ENCODE data around the gene GRIN1.

The GRIN1 gene

DNA sequence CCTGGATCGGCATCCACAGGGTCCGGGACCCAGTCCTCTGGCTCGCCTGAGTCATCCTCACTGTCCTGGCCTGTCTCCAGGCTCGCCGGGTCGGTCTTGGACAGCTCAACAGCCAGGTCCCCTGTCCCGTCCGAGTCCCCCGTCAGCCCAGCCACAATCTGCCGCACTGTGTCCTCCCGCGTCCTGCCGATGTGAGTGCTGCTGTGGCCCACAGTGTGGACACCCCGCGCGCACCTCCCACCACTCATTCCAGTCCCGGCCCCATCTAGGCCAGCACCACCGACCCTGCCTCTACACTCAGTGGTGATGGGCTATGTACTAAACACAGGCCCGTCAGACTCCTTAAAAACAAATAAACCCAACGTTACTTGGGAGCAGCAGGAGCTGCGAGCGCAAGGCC lies 42.7 kb downstream of the GRIN1 start:
- peaks cover 3 to 4% of the 10 kb centered on the region in 2 experiments for H3K4me1 ChIP-seq (ENCODE audit: control insufficient read depth in 1 of 2, insufficient read depth in 1 of 2, low read depth in 1 of 2, low read length in 1 of 2)
- no peak overlapping the region for H3K4me3 ChIP-seq (ENCODE audit: low read depth in 1 of 2, low read length in 1 of 2)
- H3K27me3 ChIP-seq, result no peaks in the 10 kb centered on the region
- peaks cover 100% of the 10 kb centered on the region for H3K36me3 ChIP-seq
- H3K9me3 ChIP-seq, result no peaks in the 10 kb centered on the region
- TF ChIP-seq, protein P1, sequence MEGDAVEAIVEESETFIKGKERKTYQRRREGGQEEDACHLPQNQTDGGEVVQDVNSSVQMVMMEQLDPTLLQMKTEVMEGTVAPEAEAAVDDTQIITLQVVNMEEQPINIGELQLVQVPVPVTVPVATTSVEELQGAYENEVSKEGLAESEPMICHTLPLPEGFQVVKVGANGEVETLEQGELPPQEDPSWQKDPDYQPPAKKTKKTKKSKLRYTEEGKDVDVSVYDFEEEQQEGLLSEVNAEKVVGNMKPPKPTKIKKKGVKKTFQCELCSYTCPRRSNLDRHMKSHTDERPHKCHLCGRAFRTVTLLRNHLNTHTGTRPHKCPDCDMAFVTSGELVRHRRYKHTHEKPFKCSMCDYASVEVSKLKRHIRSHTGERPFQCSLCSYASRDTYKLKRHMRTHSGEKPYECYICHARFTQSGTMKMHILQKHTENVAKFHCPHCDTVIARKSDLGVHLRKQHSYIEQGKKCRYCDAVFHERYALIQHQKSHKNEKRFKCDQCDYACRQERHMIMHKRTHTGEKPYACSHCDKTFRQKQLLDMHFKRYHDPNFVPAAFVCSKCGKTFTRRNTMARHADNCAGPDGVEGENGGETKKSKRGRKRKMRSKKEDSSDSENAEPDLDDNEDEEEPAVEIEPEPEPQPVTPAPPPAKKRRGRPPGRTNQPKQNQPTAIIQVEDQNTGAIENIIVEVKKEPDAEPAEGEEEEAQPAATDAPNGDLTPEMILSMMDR (IDR thresholded peaks at IDR 0.05), result no peak
- no peak overlapping the region for H3K27ac ChIP-seq

GRCh38 chr9:137182836-137183235 lies 43.9 kb downstream of the GRIN1 start:
- Histone ChIP-seq H3K4me3 (ENCODE audit: low read depth in 1 of 2, low read length in 1 of 2) (no peak overlapping the region), H3K27me3 (no peaks in the 10 kb centered on the region), H3K4me1 (ENCODE audit: control insufficient read depth in 1 of 2, insufficient read depth in 1 of 2, low read depth in 1 of 2, low read length in 1 of 2) (peaks cover 13 to 15% of the 10 kb centered on the region in 2 experiments), H3K36me3 (peaks cover 96% of the 10 kb centered on the region), H3K27ac (no peak overlapping the region), H3K9me3 (no peaks in the 10 kb centered on the region)
- TF ChIP-seq, protein P1 (IDR thresholded peaks at IDR 0.05), result no peak

DNA sequence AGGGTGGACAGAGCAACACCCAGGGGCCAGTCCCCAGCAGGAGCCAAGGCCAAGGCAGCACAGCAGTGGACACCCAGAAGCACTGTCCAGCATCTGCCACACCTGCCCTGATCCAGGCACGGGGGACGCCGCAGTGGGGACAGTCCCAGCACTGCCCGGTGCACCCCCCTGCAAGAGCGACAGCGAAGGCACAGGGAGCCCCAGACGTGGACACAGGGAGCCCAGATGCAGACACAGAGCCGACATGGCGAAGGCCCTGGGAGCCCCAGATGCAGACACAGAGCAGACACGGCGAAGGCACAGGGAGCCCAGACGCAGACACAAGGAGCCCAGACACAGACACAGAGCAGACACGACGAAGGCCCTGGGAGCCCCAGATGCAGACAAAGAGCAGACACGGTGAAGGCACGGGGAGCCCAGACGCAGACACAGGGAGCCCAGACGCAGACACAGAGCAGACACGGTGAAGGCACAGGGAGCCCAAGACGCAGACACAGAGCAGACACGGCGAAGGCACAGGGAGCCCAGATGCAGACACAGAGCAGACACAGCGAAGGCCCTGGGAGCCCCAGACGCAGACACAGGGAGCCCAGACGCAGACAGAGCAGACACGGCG lies 45.1 kb downstream of the GRIN1 start:
- Histone ChIP-seq H3K4me3 (ENCODE audit: low read depth in 1 of 2, low read length in 1 of 2) (no peak overlapping the region), H3K36me3 (peaks cover 83% of the 10 kb centered on the region)

DNA sequence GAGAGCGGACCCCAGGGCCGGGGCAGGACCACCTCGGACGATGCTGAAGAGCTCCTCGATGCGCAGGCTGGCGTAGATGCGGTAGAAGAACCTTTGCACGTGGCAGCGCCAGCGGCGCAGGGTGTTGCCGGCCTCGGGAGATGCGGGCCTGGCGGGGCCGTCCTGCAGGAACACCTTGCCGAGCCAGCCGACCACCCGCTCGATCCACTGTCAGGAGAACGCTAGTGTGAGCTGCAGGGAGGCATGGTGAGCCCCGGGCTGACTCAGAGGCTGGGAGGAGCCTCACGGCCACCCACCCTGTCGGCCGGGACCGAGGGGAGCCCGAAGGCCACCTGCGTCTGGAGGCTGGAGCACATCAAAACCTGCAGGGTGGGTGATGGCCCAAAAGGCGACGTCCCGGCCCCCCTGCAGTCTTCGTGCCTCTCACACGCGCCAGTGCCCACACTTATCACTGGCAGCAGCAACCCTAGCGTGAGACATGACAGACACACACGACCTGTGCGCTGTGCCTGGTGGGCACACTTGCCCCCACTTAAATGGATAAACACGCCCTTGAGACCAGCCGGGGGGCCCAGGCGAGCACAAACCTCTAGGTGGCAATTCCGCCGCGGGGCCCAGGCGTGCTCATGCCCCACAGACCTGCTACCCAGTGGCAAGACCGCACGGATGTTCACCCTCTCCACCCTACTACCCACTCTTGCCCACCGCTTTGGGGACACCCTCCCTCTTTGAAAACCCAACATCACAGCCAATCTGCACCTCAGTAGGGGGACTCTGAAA lies 46.1 kb downstream of the GRIN1 start:
- no peaks in the 10 kb centered on the region for H3K27me3 ChIP-seq
- peaks cover 77% of the 10 kb centered on the region for H3K36me3 ChIP-seq
- H3K27ac ChIP-seq, result no peak overlapping the region
- no peaks in the 10 kb centered on the region for H3K9me3 ChIP-seq
- H3K4me3 ChIP-seq (ENCODE audit: low read depth in 1 of 2, low read length in 1 of 2), result no peak overlapping the region
- peaks cover 30 to 32% of the 10 kb centered on the region in 2 experiments for H3K4me1 ChIP-seq (ENCODE audit: control insufficient read depth in 1 of 2, insufficient read depth in 1 of 2, low read depth in 1 of 2, low read length in 1 of 2)
- TF ChIP-seq, protein P1 (IDR thresholded peaks at IDR 0.05), result no peak

More for the DNA sequence above, 45.1 kb downstream of the GRIN1 start:
- TF ChIP-seq, protein P1 (IDR thresholded peaks at IDR 0.05), result no peak
- Histone ChIP-seq H3K4me1 (ENCODE audit: control insufficient read depth in 1 of 2, insufficient read depth in 1 of 2, low read depth in 1 of 2, low read length in 1 of 2) (peaks cover 21 to 22% of the 10 kb centered on the region in 2 experiments), H3K9me3 (no peaks in the 10 kb centered on the region), H3K27ac (no peak overlapping the region), H3K27me3 (no peaks in the 10 kb centered on the region)

DNA sequence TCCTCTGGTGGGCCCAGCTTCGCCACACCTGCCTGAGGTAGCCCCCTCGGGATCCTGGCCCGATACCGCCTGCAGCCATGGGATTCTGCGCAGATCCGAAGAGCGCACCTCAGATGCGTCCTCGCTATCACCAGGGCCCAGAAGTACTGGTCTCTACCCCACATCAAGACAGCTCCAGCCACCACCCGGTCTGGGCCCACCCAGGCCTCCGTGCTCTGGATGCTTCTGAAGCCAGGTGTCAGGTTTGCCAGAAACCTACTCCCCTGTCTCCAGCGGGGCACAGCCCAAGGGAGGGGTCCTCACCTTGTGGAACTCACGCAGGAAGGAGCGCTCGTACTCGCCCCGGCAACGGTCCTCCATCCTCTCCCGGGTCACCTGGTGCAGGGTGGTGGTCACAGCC lies 47.0 kb downstream of the GRIN1 start:
- H3K36me3 ChIP-seq, result peaks cover 77% of the 10 kb centered on the region

More for the DNA sequence above, 47.0 kb downstream of the GRIN1 start:
- peaks cover 34% of the 10 kb centered on the region in 2 experiments for H3K4me1 ChIP-seq (ENCODE audit: control insufficient read depth in 1 of 2, insufficient read depth in 1 of 2, low read depth in 1 of 2, low read length in 1 of 2)
- H3K27me3 ChIP-seq, result no peaks in the 10 kb centered on the region
- H3K9me3 ChIP-seq, result no peaks in the 10 kb centered on the region
- TF ChIP-seq, protein P1 (IDR thresholded peaks at IDR 0.05), result no peak
- H3K27ac ChIP-seq, result no peak overlapping the region
- H3K4me3 ChIP-seq (ENCODE audit: low read depth in 1 of 2, low read length in 1 of 2), result no peak overlapping the region
